Gastroesophageal sphincter (tissue), 3 donors: ENCODE results near the gene HIGD1A.

ENCODE experiments used
- EP300 ChIP-seq: sonication (generic); formaldehyde crosslinking; IDR thresholded peaks from one replicate; pipeline ENCODE4 v1.6.1; 2017; ENCODE audit warnings: antibody characterized with exemption, mild to moderate bottlenecking
- POLR2A ChIP-seq, 2 donors: fragments of 450-650 bp; IDR thresholded peaks; one replicate each; pipeline ENCODE4 v1.6.1; 2017; ENCODE audit warnings: antibody characterized with exemption in 2 of 2, mild to moderate bottlenecking in 2 of 2, moderate library complexity in 1 of 2
- TF ChIP-seq, protein P1 (sequence below), 4 experiments: fragments of 200-600 bp in 2 of 4; fragments of 450-650 bp in 2 of 4; sonication (generic) in 1 of 4; IDR thresholded peaks; one replicate each; pipeline ENCODE4 v1.5.1; 2017 to 2019; ENCODE audit warnings: antibody characterized with exemption in 4 of 4, mild to moderate bottlenecking in 2 of 4, moderate library complexity in 2 of 4

- TF ChIP-seq, protein P1, sequence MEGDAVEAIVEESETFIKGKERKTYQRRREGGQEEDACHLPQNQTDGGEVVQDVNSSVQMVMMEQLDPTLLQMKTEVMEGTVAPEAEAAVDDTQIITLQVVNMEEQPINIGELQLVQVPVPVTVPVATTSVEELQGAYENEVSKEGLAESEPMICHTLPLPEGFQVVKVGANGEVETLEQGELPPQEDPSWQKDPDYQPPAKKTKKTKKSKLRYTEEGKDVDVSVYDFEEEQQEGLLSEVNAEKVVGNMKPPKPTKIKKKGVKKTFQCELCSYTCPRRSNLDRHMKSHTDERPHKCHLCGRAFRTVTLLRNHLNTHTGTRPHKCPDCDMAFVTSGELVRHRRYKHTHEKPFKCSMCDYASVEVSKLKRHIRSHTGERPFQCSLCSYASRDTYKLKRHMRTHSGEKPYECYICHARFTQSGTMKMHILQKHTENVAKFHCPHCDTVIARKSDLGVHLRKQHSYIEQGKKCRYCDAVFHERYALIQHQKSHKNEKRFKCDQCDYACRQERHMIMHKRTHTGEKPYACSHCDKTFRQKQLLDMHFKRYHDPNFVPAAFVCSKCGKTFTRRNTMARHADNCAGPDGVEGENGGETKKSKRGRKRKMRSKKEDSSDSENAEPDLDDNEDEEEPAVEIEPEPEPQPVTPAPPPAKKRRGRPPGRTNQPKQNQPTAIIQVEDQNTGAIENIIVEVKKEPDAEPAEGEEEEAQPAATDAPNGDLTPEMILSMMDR (IDR thresholded peaks at IDR 0.05): no peak
- TF ChIP-seq EP300 (no peak), POLR2A (IDR thresholded peaks at IDR 0.05) (no peak)
These were observed 50.5 kb downstream of the HIGD1A start for GRCh38 chr3:42753757-42754156.
